Activated T-helper 1 cell treated with anti-CD3 and anti-CD28 coated beads, Interleukin-12 subunit alpha, Interleukin-12 subunit beta, Interleukin-2, Interleukin-4 antibody, amounts not matched to agents 30 ng/mL and 10 ng/mL and 1 ng/mL, durations not matched to agents 14 hours and 24 hours and 36 hours (primary cell): ENCODE measurements around the gene CRIP1. TPM values are rescaled to one million over a fixed set of nuclear protein-coding genes. Genes with fewer than 3 reads are reported as not detected.
A peak's percentile ranks its signal among the peaks of the same experiment; 100 is the strongest.

ENCODE experiments used
- DNase-seq: peaks from one replicate; pipeline ENCODE4 v3.0.0; 2021; ENCODE audit warnings: low spot score
- H3K27ac Mint-ChIP-seq: one replicate; pipeline ENCODE4 v1.8.0; 2021; ENCODE audit warnings: mild to moderate bottlenecking, mixed read lengths
- H3K27me3 Mint-ChIP-seq: one replicate; pipeline ENCODE4 v1.8.0; 2022; ENCODE audit warnings: mild to moderate bottlenecking, moderate library complexity, mixed read lengths; ENCODE audit not compliant: insufficient read depth
- H3K36me3 Mint-ChIP-seq: one replicate; pipeline ENCODE4 v1.8.0; 2021; ENCODE audit warnings: low read depth, mixed read lengths
- H3K4me1 Mint-ChIP-seq: one replicate; pipeline ENCODE4 v1.8.0; 2021; ENCODE audit warnings: low read depth, mixed read lengths
- H3K4me3 Mint-ChIP-seq: one replicate; pipeline ENCODE4 v1.8.0; 2021; ENCODE audit warnings: mild to moderate bottlenecking, moderate library complexity, mixed read lengths
- H3K9me3 Mint-ChIP-seq: one replicate; pipeline ENCODE4 v1.8.0; 2021; ENCODE audit warnings: mixed read lengths
- intact Hi-C: fragments of 100-400 bp; cut with micrococcal nuclease; formaldehyde crosslinking; loops from one replicate; pipeline ENCODE4 v1.15.1; 2024
- total RNA-seq: library from RNA; stranded (reverse); gene quantifications from 2 replicates; pipeline ENCODE4 v1.2.3, GENCODE V29; 2022

The CRIP1 gene
- 97.1 and 103 TPM in 2 replicates for total RNA-seq

GRCh38 chr14:105486163-105486973 lies at the start of gene CRIP1:
CRIP1 (plus strand) TSS chr14:105486886; CDS start chr14:105487260, 374 bp downstream.
- peaks cover 2% of the 10 kb centered on the region for H3K27me3 Mint-ChIP-seq
- peak within 1 kb of the TSS; percentile 88 for H3K27ac Mint-ChIP-seq
- no peaks in the 10 kb centered on the region for H3K36me3 Mint-ChIP-seq
- intact Hi-C loops, result loop anchor here (10.0 kb wide), 1 partner anchor 242 kb away; the partner anchor contains the start of gene BTBD6
- H3K9me3 Mint-ChIP-seq, result no peaks in the 10 kb centered on the region
- DNase-seq, result no peak
- H3K4me1 Mint-ChIP-seq, result peaks cover 32% of the 10 kb centered on the region
- H3K4me3 Mint-ChIP-seq, result peak within 1 kb of the TSS; percentile 85

DNA sequence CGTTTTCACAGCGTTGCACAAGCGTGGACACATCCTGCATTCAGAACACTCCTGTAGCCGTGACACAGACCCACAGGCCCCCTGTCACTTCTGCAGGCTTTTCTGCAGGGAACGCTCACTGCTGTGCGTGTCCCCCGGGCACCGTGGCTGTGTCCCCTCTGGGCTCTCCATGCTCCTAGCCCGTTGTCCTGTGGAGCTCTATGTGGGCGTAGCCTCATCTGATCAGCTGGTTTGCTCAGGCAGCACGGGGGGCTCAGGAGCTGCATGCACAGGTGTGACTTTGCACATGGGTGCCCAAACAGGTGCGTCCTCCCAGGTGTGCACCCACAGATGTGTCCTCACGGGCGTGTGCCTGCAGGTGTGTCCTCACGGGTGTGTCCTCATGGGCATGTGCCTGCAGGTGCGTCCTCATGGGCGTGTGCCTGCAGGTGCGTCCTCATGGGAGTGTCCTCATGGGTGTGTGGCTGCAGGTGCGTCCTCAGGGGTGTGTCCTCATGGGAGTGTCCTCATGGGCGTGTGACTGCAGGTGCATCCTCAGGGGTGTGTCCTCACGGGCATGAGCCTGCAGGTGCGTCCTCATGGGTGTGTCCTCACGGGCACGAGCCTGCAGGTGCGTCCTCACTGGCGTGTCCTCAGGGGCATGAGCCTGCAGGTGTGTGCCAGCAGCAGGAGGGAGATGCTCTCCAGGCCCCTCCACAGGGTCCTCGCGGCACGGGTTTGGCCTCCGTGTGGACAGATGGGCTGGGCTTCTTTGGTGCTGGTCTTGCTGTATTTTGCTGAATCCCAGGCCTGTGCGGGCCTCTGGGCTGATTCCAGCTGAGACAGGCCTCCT lies 49.6 kb upstream of the CRIP1 start:
- H3K27me3 Mint-ChIP-seq, result no peaks in the 10 kb centered on the region
- H3K4me1 Mint-ChIP-seq, result no peaks in the 10 kb centered on the region
- peaks cover 12% of the 10 kb centered on the region for H3K36me3 Mint-ChIP-seq
- intact Hi-C loops, result no loop called here
- H3K9me3 Mint-ChIP-seq, result no peaks in the 10 kb centered on the region
- H3K27ac Mint-ChIP-seq, result no peak overlapping the region
- no peak overlapping the region for H3K4me3 Mint-ChIP-seq
- DNase-seq, result no peak

GRCh38 chr14:105437723-105438500 lies 48.8 kb upstream of the CRIP1 start:
- H3K27ac Mint-ChIP-seq, result no peak overlapping the region
- peaks cover 14% of the 10 kb centered on the region for H3K36me3 Mint-ChIP-seq
- H3K9me3 Mint-ChIP-seq, result no peaks in the 10 kb centered on the region
- no peak overlapping the region for H3K4me3 Mint-ChIP-seq
- H3K4me1 Mint-ChIP-seq, result no peaks in the 10 kb centered on the region
- intact Hi-C loops, result no loop called here
- H3K27me3 Mint-ChIP-seq, result no peaks in the 10 kb centered on the region
- DNase-seq, result no peak

- no peaks in the 10 kb centered on the region for H3K4me1 Mint-ChIP-seq
- DNase-seq, result no peak
- no peaks in the 10 kb centered on the region for H3K9me3 Mint-ChIP-seq
- peaks cover 14% of the 10 kb centered on the region for H3K36me3 Mint-ChIP-seq
- H3K27ac Mint-ChIP-seq, result no peak overlapping the region
- H3K4me3 Mint-ChIP-seq, result no peak overlapping the region
- H3K27me3 Mint-ChIP-seq, result no peaks in the 10 kb centered on the region
- intact Hi-C loops, result no loop called here
Observed at GRCh38 chr14:105439179-105439578, 47.5 kb upstream of the CRIP1 start.

GRCh38 chr14:105439710-105440553 lies 46.8 kb upstream of the CRIP1 start:
- intact Hi-C loops, result no loop called here
- H3K9me3 Mint-ChIP-seq, result no peaks in the 10 kb centered on the region
- H3K27ac Mint-ChIP-seq, result no peak overlapping the region

GRCh38 chr14:105440554-105440900 lies 46.2 kb upstream of the CRIP1 start:
- Mint-ChIP-seq H3K4me1 (no peaks in the 10 kb centered on the region), H3K36me3 (peaks cover 12% of the 10 kb centered on the region), H3K4me3 (no peak overlapping the region), H3K27me3 (no peaks in the 10 kb centered on the region), H3K9me3 (no peaks in the 10 kb centered on the region), H3K27ac (no peak overlapping the region)
- intact Hi-C loops, result no loop called here
- DNase-seq, result no peak

More at GRCh38 chr14:105439710-105440553, 46.8 kb upstream of the CRIP1 start:
- peaks cover 13% of the 10 kb centered on the region for H3K36me3 Mint-ChIP-seq
- no peaks in the 10 kb centered on the region for H3K4me1 Mint-ChIP-seq
- H3K4me3 Mint-ChIP-seq, result no peak overlapping the region
- no peak for DNase-seq
- no peaks in the 10 kb centered on the region for H3K27me3 Mint-ChIP-seq

DNA sequence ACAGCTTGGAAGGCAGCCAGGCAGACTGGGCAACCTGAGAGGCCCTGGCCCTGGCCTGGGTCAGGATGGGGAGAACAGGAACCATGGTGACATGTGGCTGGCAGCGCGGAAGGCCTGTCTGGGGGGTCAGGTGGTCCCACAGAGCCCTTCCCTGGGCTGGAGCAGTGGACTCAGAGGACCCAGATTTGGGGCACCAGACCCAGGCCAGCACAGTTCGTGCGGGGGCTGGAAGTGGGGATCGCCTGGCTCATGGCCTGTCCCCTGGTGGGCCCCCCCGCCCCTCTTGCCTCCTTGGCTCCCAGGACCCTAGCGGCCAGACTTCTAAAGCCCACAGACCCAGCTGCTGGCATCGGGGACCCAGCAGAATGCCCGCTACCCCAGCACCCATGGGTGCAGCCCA lies 45.7 kb upstream of the CRIP1 start:
- H3K36me3 Mint-ChIP-seq, result peaks cover 12% of the 10 kb centered on the region
- no peak overlapping the region for H3K27ac Mint-ChIP-seq
- DNase-seq, result no peak
- intact Hi-C loops, result no loop called here
- no peak overlapping the region for H3K4me3 Mint-ChIP-seq
- H3K4me1 Mint-ChIP-seq, result no peaks in the 10 kb centered on the region
- H3K9me3 Mint-ChIP-seq, result no peaks in the 10 kb centered on the region
- no peaks in the 10 kb centered on the region for H3K27me3 Mint-ChIP-seq

GRCh38 chr14:105442125-105442524 lies 44.6 kb upstream of the CRIP1 start:
- Mint-ChIP-seq H3K27me3 (no peaks in the 10 kb centered on the region), H3K4me1 (no peaks in the 10 kb centered on the region), H3K36me3 (peaks cover 7% of the 10 kb centered on the region), H3K4me3 (no peak overlapping the region), H3K9me3 (no peaks in the 10 kb centered on the region), H3K27ac (no peak overlapping the region)
- no peak for DNase-seq
- intact Hi-C loops, result no loop called here

DNA sequence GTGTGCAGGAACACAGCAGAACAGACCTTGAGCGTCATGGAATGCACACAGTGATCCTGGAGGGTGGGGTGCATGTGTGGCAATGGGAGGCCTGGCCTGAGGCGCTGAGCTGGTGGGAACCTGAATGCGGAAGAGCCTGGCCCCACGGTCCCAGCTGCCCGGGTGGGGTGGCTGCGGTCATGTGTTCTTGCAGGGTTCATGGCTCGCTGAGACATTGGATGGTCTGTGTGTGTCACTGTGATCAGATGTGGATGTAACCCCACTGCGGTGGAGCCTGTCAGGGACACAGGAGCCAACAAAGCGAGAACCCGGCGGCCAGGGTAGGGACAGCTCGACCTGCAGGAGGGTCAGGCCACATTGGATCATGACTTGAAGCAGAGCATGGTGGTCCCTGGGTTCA lies 43.9 kb upstream of the CRIP1 start:
- Mint-ChIP-seq H3K4me1 (no peaks in the 10 kb centered on the region), H3K9me3 (no peaks in the 10 kb centered on the region), H3K27ac (no peak overlapping the region), H3K27me3 (no peaks in the 10 kb centered on the region), H3K4me3 (no peak overlapping the region), H3K36me3 (peaks cover 7% of the 10 kb centered on the region)
- intact Hi-C loops, result no loop called here
- DNase-seq, result no peak

DNA sequence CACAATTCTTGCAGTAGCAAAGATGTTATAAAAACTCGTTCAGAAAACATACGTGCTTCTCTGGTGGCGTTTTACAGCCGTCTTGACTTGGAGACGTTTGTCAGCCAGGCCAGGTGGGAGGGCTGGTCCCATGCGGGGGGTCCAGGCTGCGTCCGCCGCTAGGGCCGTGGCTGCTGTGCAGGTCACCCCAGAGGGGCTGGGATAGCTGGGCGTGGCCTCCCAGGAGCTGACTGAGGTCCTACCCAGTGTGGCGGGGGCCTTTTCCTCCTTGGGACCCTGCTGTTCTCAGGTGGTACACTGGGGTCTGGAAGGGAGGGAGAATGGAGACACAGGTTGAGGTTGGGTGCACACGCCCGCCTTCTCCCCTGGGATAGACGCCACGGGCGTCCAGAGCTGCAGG lies 41.8 kb upstream of the CRIP1 start:
- DNase-seq, result no peak
- peaks cover 7% of the 10 kb centered on the region for H3K36me3 Mint-ChIP-seq

GRCh38 chr14:105445290-105445689 lies 41.4 kb upstream of the CRIP1 start:
- intact Hi-C loops, result no loop called here
- no peaks in the 10 kb centered on the region for H3K4me1 Mint-ChIP-seq
- H3K4me3 Mint-ChIP-seq, result no peak overlapping the region
- no peaks in the 10 kb centered on the region for H3K27me3 Mint-ChIP-seq
- DNase-seq, result no peak
- H3K9me3 Mint-ChIP-seq, result no peaks in the 10 kb centered on the region
- no peak overlapping the region for H3K27ac Mint-ChIP-seq
- peaks cover 7% of the 10 kb centered on the region for H3K36me3 Mint-ChIP-seq

More for the DNA sequence above, 41.8 kb upstream of the CRIP1 start:
- H3K9me3 Mint-ChIP-seq, result no peaks in the 10 kb centered on the region
- intact Hi-C loops, result no loop called here
- no peaks in the 10 kb centered on the region for H3K4me1 Mint-ChIP-seq
- no peaks in the 10 kb centered on the region for H3K27me3 Mint-ChIP-seq
- no peak overlapping the region for H3K4me3 Mint-ChIP-seq
- H3K27ac Mint-ChIP-seq, result no peak overlapping the region
